ENCODE results near the gene FIBCD1.

Gene FIBCD1

DNA sequence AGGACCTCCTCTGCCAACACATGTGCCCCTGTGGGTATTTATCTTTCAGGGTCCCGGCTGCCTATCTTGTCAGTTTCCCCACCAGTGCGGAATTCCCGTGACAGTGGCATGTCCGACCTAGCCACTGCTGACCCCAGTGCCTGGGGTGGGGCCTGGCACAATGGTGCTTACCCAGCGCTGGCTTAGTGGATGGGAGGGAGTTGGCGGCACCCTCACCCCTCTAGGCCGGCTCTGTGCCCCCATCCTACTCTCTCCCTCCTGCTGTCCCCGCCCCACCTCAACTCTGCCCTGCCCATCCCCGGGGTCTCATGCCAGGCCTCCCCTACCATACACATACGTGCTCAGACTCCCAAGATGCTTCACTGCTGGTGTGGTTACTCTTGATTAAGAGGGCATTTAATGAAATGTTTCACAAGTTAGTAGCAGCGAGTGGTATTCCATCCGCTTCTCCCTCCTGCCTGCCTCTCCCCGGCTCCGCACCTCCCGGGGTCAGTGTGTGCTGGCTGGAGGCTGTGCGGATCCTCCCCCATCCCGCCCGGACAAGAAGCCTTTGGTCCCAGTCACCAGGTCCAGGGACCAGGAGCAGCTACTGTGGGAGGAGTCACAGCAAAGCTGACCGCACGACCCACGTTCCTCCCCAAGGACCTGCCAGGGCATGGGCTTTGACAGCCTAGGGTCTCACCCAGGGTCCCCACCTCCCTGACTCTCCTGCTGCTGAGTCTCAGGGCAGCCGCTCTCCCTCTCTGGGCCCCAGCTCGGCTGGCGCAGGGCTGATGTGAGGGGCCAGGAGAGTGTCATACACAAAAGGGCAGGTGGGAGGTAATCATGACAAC is 32.9 kb downstream of the FIBCD1 start:
- DNase-seq = no peak

- no peak for DNase-seq
Observed at GRCh38 chr9:130905125-130905901, 33.7 kb downstream of the FIBCD1 start.

GRCh38 chr9:130904070-130905044 is 34.7 kb downstream of the FIBCD1 start:
- DNase-seq = no peak

DNA sequence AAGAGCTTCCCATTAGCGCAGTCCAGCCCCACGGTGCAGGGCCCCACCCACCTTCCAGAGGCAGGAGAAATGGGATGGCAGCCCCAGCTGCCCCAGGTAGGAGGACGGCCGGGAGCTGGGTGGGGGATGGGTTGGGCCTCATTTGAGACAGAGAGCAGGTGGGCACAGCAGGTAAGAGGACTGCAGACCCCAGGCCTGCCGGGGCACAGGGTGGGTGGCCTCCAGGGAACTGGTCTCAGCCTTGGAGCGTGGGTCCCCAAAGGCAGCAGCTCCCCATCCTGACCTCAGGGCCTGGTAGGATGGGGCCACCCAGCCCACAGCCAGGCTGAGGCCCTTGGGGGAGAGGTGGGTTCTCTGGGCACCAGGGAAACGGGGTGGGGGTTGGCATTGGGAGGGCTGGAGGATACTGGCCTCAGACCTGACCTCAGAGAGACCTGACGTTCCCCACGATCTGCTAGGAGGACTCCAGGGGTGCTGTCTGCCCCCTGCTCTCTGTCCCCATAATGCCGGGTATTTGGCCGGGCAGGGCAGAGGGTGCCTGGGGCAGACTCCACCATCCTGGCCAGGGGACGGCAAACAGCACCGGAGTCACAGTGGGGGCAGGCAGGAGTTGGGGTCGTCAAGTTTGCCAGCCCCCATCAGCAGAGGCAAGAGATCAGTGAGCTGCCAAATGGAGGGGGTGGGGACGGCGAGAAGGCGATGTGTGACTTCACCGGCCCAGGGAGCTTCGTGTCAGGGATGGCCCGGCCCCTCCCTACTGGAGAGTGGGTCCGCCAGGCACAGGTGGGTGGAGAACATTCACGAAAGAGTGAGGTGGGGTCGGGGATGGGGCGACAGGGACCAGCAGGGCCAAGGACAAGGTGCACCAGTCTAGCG is 35.6 kb downstream of the FIBCD1 start:
- no peak for DNase-seq

GRCh38 chr9:130902204-130903185 is 36.6 kb downstream of the FIBCD1 start:
- no peak for DNase-seq

DNA sequence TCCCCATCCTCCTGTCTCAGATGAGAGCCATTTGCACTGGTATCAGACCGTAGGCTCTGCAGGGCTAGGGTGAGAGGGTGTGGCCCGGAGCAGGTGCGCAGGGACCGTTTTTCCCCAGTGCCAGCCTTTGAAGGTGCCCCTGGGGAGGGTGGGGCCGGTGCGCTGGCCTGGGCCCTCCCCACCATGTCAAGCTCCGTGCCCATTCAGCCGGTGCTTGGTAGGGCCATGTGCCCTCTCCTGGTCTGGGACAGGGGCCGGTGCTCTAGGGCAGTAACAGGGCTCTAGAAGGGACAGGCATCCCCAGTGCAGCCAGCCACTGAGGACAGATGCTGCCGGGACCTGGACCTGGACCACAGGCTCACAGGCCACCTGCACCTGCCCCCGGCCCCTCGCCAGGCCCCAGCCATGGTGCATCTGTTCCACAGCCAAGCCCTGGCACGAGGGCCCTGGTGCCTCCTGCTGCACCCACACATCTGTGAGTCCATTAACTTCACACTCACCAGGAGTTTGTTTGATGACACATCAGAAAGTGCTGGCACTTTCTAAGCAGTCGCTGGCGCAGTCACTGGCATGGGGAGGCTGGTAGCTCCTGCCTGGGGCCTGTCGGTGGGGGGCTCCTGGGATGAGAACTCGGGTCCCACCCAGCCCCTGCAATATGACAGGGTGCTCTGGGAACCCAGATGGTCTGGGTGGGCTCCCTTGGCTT is 37.4 kb downstream of the FIBCD1 start:
- no peak for DNase-seq

DNA sequence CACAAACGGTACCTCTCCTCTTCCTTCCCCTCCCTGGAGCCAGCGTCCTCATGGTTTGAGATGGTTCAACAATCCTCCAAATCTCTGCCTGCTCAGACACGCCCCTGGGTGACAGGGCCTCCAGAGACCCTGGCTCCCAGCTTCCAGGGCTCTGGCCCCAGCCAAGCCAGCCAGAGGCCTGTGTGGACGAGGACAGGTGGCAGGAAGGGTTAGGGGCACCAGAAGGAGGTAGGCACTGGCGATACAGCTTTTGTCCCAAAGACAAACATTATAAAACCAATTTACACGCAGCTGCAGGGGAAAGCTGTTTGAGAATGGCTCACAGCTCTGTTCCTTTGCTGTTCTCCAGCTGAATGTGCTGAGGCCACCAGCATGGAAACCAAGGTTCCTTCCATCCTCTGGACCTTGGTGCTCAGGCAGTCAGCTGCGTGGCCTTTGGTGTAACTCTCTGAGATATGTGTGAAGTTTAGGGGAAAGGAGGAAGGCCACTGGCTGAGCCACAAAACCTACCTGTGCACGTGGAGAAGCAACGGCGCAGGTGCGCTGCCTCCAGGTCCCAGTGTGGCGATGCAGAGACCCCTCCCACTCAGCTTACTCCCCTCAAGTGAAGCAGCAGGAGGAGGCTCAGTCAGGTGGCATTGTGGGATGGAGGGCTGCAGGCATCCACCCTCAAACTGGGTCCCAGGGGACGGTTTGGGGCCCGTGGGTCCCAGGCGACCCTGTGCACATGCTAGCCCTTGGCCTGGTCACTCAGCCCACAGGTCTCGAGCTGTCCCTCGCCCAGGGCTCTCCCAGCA is 38.1 kb downstream of the FIBCD1 start:
- no peak for DNase-seq

DNA sequence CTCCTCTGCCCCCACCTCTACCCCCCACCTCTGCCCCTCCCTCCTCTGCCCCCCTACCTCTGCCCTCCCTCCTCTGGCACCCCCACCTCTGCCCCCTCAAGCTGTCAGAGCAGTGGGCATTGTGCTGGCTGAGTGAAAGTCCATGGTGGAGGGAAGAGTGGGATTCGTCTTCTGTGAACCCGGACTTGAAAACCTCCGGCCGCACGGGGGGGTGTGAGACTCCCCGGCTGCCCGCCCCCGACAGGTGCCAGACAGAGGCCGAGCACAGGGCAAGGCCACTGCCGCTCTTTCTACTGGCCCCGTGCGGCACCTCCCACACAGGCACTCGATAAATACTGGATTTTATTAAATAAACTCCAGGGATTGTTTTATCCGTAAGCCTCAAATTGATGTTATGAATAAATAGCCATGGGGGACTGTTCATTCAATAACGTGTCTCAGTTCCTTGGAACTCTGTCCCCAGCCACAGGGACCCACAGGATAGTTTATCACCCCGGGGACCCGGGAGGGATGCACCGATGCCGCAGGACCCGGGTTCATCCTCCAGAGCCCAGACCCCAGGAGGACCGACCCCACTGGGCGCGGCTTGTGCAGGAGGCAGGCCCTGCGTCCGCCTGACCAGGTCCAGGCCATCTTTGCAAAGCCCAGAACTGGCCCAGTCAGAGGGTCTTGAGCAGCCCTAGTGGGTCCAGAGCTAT is 39.8 kb downstream of the FIBCD1 start:
- no peak for DNase-seq

GRCh38 chr9:130898552-130898852 is 40.5 kb downstream of the FIBCD1 start:
- DNase-seq = no peak

GRCh38 chr9:130897848-130898551 is 41.0 kb downstream of the FIBCD1 start:
- DNase-seq = no peak

- no peak for DNase-seq
Observed at GRCh38 chr9:130897105-130897751, 41.8 kb downstream of the FIBCD1 start.

DNA sequence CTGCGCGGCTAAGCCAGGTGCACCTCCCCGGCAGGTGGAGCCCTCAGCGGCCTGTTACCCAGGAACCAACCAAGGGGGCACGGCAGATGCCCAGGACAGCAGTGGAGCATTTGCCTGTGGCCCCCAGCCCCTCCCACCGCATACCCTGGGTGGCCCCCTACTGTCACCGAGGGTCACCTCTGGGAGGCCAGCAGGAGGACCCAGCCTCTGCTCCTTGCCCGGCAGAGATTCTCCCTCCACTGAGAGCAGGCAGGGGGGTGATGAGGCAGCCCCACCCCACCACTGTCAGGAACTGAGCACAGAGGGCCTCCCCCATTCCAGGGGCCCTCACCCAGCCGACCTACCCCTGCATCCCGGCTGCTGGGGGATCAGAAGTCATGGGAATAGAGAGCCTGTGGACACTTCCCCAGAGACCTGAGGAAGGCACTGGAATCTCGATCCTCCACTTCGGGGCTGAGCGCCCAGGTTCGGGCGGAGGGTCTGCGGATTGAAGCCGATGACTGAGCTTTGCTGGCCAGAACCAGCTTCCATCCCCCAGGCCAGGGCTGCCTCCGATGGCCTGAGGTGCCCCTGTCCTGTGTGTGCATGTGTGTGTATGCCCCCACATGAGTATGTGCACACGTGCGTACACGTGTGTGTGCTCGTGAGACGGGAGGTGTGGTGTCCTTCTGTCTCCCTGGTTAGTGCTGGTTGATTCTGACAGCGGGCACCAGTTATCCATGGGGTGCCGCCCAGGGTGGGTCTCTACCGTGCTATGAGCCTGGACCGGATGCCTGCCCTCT is 42.6 kb downstream of the FIBCD1 start, which contains the start of gene QRFP:
Gene QRFP (minus strand): TSS at position 580 of the 782 bp plus-strand sequence. CDS start 2,974 bp downstream, outside the sequence.
- DNase-seq = no peak

DNA sequence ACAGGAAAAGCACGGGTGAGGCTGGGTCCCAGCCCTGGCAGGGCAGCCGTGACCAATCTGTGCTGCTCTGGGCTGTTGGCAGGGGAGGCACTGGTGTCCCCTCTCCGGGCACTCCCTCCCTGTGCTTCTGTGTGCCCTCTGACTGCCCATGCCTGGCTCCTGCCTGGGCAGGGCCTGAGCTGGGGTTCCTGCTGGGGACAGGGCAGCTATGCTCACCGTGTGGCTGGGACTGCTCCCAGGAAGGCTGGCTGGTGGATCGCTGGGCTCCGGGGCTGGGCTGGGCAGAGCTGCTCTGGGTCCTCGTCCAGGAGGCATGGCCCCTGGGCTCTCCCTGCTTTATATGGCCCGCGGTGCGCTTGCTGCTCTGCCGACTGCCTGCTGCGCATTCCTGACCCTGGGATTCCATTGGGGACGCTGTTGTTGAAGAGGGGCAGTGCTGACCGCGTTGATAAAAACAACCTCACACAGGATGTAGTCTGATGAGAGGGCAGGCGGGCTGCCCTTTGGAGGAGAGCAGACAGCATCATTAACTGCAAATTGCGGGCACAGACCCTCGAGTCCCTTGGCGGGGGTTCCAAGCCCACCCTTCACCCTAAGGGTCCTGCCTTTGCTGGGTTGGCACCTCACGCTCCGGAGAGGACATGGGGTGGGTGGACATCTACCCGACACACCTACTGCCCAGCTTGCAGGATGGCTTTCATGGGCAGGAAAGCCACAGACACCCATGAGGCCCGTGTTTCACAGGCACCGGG is 43.4 kb downstream of the FIBCD1 start:
- no peak for DNase-seq

GRCh38 chr9:130895038-130895437 is 44.0 kb downstream of the FIBCD1 start:
- no peak for DNase-seq

DNA sequence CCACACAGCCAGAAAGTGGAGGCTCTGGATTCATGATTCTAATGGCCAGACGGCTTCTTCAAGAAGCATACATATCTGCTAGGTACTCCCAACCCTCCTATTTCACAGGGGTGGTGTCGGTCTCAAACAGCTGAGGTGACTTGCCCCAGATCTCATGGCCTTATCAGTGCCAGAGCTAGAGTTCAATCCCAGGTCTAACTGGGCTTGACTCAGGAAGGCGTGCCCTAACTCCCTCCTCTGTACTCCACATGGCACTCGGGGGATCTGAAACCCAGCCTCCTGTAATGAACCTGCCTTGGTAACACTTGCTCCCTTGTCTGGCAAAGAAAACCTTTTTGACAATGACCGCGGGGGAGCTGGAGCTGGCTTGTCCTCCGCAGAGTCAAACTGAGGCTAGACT is 44.5 kb downstream of the FIBCD1 start:
- DNase-seq = no peak
